Activated CD4-positive, alpha-beta T cell treated with anti-CD3 and anti-CD28 coated beads, Interleukin-2, amount 50 U/mL, for 48 hours (primary cell): Measurements from ENCODE around the gene NOVA1.

Source experiments
- DNase-seq, 2 experiments: peaks; one replicate each; pipeline ENCODE4 v3.0.0-alpha.2; 2020

The NOVA1 gene

DNA sequence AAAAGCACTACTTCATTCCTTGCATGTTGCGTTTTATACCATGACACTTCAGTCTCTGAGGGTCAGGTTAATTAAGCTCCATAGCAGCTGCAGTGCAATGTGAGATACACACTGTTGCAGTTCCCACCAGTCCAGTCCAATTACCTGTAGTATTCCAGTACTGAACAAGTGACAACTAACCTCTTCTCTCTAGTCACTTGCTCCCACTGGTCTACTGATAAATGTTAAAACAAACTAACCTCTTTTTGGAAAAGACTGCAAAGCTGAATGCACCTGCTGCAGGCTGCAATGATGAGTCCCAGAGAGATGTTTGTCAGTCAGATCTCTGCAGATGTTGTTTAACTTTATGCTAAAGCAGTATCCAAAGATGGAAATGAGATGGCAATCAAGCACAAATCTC, 7.9 kb downstream of the NOVA1 start:
- DNase-seq, result no peak

DNA sequence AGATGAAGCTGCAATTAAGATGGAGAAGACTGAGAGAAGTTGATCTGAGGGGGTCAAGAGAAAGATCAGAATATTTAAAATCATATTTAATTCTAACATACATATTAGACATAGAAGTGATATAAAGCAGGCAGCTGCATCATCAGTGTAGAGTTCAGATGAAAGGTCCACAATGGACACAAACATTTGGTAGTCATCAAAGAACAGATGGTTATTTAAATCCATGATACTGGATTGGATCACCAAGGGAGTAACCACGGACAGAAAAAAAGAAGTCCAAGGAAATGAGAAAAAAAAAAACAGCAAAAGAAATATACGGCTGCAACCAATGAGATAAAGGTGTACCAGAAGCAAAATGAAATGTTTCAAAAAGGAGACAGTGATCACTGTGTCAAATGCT, 20.1 kb downstream of the NOVA1 start:
- no peak for DNase-seq

DNA sequence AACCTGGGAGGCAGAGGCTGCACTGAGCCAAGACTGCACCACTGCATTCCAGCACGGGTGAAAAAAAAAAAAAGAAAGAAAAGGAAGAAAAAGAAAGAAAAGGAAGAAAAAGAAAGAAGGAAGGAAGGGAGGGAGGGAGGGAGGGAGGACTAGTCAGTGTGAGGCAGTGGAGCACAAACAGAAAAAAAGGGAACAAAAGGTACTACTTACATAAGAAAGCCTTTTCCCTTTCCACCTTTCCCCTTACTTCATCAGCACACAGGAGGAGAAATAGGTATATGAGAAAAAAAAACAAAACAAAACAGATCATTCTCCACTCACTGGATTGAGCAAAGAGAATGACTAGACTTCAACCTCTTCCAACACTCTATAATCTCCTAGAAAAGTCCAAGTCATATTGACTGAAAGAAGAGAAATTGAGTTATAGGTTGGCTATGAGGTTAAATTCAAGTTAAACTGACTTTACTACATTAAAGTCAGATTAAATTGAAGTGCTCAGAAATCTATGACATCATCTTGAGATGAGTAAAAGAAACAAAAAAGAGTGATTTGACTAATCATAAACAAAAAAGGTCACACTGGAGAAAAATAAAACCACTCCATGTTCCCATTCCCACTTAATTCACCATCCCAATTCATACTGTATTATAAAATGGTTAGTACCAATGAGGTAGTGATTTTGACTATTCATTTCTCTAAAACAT, 43.6 kb downstream of the NOVA1 start:
- DNase-seq, result no peak

DNA sequence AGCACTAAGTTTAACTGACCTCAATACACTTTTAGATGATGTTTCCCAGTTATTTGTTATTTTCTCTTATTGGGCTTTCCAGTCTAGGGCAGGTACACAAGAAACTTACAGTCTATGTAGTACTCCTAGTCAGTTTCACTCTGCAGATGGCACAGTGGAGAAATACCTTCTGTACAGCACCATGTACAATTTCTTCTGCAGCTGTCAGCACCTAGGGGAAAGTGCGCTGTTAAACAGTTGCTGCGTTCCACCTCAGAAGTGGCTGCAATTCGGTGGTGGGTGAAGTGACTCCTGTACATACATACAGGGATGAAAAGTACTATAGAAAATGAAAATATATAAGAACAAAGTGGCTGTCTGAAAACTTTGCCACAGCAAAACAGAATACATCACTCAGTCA, 48.3 kb downstream of the NOVA1 start:
- no peak for DNase-seq

DNA sequence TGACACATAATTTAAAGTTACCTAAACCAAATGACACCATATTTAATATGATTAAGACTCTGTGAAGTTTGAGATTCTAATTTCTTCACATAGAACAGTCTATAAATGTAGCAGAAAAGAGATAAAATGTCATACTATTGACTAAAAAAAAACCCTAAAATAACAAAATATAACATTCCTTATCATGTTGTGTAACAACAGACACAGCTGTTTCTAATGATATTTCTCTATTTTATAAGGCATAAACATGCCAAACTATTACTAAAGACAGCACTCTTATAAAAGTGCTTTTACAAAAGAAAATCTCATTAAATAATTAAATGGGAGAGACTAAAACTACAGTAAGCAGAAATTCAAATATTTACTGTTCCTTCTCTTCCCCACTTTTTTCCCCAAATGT, 49.4 kb downstream of the NOVA1 start:
- DNase-seq, result no peak

DNA sequence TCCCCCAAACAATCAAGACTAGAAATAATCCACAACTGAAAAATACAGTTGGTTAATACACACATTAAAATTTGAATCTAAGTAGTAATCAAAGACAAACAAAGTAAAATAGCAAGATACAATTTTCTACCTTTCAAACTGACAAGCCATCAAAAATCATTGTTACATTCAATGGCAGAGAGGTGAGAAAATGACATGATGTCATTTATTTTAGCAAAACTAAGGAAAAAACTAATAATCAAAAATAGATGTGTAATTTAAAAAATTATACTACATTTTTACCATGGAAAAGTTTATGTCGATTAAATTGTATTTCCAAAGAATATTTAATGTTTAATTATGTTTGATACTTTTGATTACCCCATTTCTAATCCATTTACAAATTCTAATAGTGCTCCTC, 59.7 kb downstream of the NOVA1 start:
- DNase-seq, result no peak

DNA sequence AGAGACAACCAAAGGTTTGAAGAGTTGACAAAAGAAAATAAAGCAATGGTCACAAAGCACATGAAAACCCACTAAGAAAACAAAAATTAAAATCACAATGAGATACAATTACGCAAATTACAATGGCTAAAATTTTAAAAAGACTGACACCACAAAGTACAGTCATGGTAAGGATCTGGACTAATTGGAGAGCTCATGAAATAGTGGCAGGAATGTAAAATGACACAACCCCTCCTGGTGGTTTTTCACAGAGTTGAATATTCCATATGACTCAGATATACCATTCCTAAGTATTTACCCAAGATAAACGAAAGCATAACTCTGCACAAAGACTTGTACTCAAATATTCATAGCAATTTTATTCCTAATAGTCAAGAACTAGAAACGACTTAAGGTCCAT, 65.9 kb downstream of the NOVA1 start:
- DNase-seq, result no peak

DNA sequence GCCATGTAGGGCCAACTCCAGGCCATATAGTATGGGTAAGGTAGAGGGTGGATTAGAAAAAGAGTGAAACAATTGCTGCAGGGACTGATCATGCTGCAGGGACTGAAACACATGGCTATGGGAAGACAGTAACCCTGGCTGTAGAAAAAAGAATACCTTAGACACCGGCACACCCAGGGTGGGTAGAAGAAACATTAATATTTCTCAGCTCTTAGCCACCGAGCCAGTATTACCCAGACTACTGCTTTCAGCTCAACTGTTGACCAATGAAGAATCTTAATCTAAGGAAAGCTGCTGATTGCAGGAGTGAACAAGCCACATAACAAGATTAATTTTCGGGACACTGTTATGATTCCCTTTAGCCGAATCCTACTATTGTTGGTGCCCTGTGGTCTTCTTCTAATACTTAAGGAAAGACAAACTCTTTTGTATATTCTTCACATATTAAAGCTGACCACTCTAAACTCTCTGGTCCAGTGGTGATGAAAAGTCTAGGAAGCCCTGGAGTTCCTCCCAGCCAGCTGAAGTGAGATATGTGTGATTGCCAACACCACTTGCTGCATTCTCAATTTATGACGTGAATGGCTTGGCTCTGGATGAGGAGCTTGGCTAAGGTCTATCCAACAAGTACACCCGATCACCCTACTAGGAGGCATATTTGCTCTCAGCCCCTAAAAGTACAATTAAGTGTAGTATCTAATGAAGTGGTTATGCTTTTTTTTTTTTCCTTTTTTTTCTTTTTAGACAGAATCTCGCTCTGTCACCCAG, 69.2 kb downstream of the NOVA1 start:
- no peak for DNase-seq

DNA sequence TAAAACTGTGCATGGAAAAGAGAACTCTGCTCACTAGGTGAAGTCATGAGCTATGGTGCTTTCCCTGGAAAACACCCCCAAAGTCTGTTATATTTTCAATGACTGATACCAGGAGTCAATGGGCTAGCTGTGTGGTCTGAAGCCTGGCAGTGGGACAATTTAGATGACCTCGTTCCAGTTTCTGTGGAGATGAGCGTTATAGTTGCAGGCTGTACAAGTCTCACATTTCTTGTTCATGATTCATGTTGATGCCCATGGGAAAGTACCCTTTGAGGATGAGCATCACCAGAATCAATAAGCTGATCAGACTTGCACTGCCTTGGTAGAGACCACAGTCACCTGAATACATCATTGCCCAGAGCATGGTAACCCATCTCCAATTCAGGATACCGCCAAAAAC, 70.7 kb downstream of the NOVA1 start:
- no peak for DNase-seq

DNA sequence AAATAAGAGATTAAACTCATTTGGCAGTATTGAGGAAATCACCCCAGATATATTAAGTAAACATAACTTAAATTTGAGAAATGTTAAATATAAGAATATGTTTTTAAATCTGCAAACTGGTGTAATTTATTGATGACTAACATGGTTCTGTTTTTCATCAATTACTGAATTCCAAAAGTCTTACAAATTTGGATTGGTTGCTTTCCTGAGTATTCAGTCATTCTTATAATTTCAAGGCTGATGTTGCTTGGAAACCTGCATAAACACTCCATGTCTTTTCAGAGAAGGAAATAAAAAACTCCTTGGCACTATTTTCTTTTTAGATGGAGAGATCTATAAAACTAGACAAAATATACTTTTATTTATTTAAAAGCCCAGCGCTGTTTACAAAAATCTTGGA, 71.7 kb downstream of the NOVA1 start:
- DNase-seq, result no peak

DNA sequence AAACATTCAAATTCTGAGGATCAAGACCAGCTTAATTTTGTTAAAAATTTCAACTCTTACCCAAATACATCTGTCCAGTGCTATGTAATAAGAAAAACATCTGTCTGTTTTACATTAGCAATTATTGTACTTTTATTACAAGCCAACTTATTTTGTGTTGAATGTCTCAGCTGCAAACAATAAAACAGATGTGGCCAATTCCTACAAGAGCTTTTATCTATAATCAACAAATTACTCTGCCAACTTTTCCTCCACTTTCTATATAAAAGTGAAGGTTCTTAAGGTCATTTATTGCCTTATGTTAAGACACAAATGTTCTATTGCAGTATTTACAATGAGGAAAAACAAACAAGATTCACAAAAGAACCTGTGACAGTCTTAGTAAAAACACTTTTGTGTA, 72.7 kb downstream of the NOVA1 start:
- no peak for DNase-seq

DNA sequence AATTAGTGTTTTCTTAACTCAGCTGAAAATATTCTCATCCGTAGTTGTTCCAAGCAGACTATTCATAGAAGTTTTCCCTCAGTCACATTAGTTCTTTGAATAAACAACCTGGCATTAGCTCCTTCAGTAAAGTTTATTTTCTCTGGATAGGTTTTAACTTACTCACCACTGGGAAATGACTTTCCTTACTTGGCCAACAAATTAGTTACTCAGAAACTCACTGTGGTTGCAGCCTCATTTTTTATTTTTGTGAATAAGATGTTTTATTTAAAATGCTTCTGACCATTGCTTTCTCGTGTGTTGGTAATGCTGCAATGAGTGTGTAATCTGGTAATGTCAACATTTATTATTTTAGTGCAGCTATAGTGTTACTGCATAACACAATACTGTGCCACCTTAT, 74.9 kb downstream of the NOVA1 start:
- DNase-seq, result no peak

DNA sequence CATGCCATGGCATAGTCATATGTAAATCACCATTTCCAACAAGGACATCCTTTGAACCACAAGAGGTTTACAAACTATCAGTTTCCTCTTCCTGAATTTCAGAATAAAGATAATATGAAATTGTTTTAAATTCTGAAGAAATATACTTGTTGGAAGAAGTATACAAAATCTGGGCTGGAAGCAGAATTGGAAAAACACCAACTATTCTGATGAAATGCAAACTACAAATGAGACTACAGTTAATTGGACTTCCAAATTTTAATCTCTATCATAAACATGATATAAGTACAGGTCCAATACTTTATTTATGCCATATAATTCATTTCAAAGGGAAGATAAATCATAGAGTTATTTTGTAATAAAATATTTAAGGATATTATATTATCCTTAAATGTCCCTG, 80.1 kb downstream of the NOVA1 start:
- DNase-seq, result no peak

DNA sequence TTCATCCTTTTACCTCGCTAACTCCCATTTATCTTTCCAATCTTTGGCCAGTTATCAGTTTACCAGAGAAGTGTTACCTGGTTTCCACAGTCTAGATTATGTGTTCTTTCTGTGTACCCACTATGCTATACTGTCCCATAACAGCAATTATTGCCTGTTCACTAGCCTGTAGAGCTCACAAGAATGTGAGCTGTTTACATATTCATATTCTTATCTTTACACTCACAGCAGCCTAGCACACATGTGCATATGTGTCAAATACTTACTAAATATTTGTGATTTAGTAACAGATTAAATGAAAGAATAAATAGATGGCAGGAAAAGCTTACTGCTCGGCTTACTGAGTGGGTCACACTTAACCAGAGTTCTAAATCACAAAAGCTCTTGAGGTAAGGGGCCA, 97.8 kb downstream of the NOVA1 start:
- no peak for DNase-seq

DNA sequence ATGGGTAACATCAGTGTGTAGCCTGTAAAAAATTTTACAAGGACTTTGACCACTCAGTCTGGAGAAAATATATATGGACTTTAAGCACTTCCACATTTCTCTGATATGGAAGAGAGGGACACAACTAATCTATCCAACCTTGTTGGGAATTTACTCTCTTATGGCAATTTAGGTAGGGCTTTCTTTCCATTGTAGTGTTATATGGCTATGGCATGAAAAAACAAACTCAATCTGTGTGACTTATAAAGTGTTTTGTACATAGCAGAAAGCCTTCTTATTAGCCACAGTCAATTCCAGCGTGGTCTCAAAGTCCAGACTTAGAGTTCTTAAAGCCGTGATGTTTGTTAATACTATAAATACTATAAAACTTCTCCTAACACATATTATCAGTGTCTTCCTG, 98.3 kb downstream of the NOVA1 start:
- no peak for DNase-seq

DNA sequence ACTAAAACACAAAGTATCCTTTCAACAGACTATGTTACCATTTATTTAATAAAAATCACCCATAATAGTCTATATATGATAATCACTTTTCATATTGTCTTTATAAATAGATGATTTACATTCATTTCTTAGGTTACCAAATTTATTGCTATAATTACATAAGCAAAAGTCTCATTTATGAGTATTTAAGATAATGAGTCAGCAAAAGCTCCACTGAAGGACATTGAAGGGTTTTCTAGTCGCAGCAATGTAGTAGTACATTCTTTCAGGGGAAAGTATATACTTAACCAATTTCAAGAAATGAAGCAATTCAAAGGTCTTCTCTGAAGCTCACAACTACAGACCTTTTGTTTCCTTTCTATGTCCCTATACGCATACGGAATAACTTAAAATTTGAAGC, 110.9 kb downstream of the NOVA1 start:
- DNase-seq, result no peak

DNA sequence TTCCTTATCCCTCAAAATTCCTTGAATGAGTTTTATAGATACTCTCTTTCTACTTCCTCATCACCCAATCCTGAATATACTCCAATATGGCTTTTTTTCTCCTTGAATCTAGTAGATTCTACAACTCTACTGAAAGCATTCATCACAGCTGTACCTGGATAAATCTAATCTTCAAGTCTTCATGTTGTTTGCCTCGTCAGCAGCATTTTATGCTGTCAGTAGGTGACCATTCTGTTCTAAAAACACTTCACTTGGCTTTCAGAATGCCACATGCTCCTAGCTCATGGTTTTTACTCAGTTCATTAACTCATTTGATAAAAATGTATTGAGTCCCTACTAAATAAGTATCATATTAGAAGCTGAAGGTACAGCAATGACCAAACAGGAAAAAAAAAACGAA, 113.3 kb downstream of the NOVA1 start:
- DNase-seq, result no peak

DNA sequence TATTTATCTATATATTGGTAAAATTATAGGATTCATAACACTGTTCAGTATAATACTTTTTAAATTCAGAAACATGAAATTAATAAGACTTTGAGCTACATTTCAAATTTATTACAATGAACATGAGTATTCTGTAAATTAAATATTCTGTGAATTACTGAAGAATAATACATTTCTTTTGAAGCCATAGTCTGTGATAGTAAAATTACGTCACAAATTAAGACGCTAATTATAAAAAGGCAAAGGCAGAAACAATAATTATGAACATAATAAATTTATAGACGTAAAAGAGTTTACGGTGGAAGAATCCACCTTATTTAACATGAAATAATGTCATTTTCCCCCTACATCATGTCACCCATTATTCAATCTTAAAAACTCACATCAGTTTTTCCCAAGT, 118.9 kb downstream of the NOVA1 start:
- DNase-seq, result no peak

DNA sequence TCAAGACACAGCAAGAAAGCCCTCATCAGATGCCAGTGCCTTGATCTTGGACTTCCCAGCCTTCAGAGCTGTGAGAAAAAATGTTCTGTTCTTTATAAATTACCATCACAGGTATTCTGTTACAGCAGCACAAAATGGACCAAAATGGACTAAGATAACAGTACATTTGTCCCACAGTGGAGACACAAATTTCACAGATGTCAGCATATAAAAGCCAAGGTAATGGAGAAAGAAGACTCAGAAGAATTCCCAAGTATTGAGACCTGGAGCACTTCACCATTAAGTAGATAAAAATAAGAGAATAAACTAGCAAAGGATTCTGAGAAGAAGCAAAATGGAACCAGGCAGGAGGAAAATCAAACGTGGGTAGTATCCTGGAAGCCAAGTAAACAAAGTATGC, 131.0 kb downstream of the NOVA1 start:
- no peak for DNase-seq

DNA sequence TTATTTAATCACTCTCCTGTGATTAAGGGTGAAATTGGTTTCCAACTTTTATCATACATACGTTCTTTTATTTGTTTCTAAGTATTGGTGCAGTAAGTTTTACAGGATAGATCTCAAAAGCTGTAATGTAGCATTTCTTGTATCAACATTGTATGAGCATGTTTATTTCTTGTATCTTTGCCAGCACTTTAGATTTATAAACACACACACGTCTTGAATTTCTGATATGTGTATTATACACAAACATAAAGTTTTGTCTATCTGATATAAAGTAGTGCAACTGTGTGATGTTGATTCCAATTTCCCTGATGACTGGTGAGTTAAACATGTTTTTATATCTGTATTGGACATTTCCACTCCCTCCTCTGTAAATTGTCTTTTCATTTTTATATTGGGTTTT, 134.7 kb downstream of the NOVA1 start:
- DNase-seq, result no peak

DNA sequence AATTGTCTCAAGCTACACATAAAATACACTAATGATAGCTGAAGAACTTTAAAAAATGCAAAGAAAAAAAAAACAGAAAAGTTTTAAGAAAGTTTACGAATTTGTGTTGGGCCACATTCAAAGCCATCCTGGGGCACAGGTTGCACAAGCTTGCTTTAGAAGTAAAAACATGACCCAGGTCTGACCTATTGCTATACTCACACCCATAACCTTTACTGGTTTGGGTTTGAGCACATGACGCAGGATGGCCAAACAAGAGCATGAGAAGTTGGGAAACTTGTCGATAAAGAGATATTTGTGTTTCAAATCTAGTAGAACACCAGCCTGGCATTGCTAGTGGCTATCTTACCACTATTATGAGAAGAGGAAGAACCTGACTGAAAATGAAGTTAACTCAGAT, 143.7 kb downstream of the NOVA1 start:
- no peak for DNase-seq

DNA sequence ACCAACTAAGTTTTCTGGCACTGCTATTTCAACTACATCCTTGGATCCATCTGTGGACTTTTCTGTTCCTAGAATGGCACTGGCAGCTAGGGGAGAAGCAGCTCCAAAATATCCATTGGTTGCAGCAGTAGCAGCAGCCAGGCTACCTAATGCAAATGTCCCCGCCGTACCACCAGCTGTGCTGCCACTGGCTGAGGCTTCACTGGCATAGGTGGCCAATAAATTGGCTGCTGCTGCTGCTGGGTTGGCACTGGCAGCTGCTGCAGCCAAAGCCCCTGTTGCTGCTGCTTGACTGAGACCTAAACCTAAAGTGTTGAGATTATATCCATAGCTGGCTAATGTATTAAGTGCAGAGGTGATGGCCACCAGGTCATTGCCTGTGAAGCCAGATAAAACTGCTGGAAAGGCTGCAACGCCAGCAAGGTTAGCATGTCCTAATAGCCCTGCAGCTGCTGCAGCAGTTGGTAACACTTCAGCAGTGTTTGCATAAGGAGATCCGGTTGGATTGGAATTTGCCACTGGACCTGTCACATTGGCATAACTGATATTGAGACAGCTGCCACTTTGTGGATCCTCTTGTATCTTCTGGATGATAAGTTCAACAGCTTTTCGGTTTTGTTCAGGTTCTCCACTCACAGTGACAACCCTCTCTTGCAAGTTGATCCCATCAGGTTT, 149.5 kb downstream of the NOVA1 start:
- DNase-seq, result no peak

DNA sequence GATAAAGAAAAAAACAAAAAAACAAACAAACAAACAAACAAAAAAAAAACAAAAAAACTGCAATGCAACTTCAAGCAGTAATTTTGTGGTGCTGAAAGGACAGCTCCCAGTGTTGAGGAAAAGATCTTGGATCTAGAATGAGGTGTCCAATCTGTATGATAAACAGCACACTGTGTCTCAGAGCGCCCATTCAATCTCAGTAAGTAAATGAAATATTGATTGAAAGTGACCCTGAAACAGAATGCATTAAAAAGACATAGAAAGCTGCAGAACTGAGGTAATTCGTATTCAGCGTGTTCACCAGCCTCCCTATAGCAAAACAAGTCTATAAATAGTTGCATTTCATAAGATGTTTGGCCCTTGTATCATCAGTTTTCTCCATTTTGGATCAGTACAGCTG, 153.0 kb downstream of the NOVA1 start:
- no peak for DNase-seq

DNA sequence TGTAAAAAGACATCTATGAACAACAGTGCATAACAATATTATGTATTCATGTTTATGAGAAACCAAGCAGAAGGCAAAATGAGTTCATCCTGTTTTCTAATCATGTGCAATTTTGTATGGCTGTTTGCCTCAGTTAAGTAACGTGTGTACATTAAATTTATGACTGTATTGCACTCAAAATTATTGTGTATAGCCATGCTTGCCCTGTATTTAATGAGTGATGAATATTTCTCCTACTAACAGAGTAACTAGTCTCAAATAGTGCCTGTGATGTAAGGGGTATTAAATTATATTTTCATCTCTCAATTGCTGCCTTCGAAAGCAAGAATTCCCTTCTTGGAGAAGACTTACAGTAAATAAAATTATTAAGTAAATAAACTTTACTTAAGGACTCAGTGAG, 154.2 kb downstream of the NOVA1 start:
- no peak for DNase-seq
